Measurements from ENCODE around the gene MYO16.

DNA sequence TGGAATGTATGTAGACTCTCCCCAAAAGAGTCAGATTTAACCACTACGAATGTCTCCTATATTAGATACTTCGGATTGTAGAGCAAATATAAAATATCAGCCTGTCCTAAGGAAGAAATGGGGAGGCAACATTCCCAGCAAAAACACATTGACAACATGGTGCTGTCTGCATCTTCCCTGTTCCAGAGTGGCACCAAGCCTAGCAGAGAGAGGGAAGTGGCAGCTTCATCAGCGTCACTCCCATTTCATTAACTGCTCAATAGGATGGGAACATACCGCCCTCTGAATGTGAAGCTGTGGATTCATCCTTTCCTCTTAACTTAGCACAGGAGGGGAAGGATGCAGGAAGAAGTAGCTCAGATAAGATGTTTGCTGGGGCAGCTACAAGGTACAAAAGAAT, 45.4 kb downstream of the MYO16 start:
- TF ChIP-seq, protein P1, sequence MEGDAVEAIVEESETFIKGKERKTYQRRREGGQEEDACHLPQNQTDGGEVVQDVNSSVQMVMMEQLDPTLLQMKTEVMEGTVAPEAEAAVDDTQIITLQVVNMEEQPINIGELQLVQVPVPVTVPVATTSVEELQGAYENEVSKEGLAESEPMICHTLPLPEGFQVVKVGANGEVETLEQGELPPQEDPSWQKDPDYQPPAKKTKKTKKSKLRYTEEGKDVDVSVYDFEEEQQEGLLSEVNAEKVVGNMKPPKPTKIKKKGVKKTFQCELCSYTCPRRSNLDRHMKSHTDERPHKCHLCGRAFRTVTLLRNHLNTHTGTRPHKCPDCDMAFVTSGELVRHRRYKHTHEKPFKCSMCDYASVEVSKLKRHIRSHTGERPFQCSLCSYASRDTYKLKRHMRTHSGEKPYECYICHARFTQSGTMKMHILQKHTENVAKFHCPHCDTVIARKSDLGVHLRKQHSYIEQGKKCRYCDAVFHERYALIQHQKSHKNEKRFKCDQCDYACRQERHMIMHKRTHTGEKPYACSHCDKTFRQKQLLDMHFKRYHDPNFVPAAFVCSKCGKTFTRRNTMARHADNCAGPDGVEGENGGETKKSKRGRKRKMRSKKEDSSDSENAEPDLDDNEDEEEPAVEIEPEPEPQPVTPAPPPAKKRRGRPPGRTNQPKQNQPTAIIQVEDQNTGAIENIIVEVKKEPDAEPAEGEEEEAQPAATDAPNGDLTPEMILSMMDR (IDR thresholded peaks at IDR 0.05; ENCODE audit: insufficient read depth, low read length, poor library complexity, severe bottlenecking) = no peak
- no peak for TF ChIP-seq EZH2phosphoT487 (conservative IDR thresholded peaks at IDR 0.05; ENCODE audit: low read length)
